ENCODE results near the gene DYNC2H1.

GRCh38 chr11:103254123-103254522 is 144.9 kb downstream of the DYNC2H1 start:
- TF ChIP-seq CTCF (IDR thresholded peaks at IDR 0.05) (no peak), TCF7L2 (IDR thresholded peaks at IDR 0.05; ENCODE audit: low read depth, low read length) (no peak), POLR2AphosphoS5 (IDR thresholded peaks at IDR 0.05; ENCODE audit: low read depth, low read length) (no peak), SIN3A (IDR thresholded peaks at IDR 0.05; ENCODE audit: borderline replicate concordance, insufficient read depth, low read depth, low read length) (no peak)

All from Panc1 (cell line).